Fibroblast of the conjunctiva (primary cell): ENCODE data around the gene ITPKA.
A peak's percentile ranks its signal among the peaks of the same experiment; 100 is the strongest.
"Not testable (repeated sequence)": the region's sequence is repeated elsewhere in the genome, so short reads cannot be mapped to it uniquely, and the experiment has no call there.

Experiments
- DNase-seq: peaks from one replicate; pipeline ENCODE4 v3.0.0-alpha.2; 2010; ENCODE audit warnings: low read depth

ITPKA gene

DNA sequence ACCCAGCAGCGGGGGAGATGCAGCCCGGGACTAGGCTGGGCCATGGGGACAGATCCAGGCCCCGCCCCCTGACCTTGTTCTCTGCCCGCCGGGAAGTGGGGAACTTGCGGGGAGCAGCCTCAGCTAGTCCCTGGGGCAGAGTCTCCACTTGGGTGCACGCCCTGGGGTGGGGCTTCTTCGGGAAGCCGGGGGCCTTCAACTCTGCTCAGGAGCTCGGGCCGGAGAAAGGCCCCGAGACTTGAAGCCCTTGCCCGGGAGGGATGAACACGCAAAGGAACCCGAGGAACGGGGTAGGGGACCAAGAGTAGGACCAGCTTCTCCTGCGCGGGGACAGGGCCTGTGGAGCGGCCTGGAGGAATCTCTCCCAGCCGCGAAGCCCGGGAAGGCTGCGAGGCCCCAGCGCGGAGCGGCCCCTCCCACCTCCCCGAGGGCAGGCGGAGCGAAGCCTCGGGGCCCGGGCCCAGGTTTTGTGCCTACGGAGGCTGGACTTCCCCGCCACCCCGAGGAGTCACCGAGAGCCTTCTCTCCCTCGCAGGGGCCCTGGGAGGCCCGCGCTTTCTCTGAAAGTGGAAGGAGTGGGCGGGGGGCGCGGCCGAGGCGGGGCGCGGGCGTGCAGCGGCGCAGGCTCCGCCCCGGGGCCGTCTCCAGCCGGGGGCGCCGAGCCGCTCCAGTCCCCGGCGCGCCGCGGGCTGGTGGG, at the start of gene ITPKA:
ITPKA (plus strand) TSS at position 670 of the 697 bp plus-strand sequence. CDS start 54 bp downstream, outside the sequence.
- peak; percentile 38 for DNase-seq

- no peak for DNase-seq
Measured at GRCh38 chr15:41445399-41445798, 48.3 kb upstream of the ITPKA start.

DNA sequence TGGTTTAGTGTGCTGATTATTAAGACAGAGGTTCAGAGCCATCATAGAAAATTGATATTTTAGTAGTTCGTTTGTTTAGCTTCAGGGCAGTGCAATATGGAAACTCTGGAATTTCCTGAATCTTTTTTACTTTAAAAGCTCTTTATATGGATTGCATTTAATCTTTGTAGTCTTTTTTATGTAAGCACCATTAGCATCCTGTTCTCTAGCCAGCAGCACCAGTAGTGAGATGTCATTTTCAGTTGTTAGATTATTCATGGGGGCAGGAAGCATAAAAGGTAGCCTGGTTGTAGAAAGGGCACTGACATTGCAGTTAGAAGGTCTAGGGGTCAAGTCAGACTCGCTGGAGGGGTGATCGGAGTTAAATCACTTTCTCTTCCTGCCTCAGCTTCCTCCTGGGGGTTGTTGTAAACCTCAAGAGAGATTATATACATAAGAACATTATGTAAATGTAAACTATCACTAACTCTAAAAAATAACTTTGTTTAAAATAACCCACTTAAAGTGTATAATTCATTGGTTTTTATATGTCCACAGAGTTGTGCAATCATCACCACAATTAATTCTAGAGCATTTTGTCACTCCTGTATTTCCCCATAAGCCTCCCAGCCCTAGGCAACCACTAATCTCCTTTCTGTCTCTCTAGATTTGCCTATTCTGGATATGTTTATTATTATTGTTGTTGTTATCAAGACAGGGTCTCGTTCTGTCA, 31.4 kb upstream of the ITPKA start:
- DNase-seq: no peak

DNA sequence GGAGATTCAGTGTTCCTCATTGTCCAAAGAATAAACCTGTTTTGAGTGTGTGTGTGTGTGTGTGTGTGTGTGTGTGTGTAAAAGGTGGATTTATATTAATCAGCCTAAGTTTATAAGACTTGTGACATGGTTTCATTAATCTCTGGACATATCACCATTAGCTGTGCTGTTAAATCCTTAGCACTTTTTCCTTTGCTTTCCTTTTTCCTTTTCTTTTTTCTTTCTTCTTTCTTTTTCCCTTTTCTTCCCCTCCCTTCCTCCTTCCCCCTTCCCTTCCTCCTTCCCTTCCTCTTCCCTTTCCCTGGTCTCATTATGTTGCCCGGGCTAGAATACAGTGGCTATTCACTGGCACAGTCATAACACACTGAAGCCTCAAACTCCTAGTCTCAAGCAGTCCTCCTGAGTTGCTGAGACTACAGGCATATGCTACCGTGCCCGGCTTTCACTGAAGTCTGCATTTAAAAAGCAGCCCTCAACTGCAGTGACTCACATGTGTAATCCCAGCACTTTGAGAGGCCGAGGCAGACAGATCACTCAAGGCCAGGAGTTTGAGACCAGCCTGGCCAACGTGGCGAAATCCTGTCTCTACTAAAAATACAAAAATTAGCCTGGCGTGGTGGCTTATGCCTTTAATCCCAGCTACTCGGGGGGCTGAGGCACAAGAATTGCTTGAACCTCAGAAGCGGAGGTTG, 28.6 kb upstream of the ITPKA start:
- no peak for DNase-seq

DNA sequence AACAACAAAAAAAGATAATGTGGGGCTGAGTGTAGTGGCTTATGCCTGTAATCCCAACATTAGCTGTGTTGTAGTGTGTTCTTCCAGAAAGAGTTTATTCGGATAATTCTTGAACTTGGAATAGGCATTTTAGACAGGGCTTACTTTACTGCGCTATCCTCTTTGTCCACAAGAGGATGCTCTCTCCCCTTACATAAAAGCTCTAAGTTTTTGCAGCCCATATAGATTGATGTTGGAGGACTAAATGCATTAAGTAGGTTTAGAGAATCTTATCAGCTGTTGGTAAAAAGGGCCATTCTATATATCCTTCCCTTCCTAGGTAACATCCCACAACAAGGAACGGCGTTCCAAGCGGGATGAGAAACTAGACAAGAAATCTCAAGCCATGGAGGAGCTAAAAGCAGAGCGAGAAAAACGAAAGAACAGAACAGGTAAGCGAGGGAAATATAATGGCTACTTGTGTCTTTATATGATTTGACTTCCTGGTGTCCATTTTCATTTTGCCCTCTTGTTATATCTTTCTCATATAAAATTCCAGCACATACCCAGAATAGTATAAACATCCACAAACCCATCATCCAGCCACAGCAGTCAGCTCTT, 27.8 kb upstream of the ITPKA start:
- peak; percentile 65 for DNase-seq

DNA sequence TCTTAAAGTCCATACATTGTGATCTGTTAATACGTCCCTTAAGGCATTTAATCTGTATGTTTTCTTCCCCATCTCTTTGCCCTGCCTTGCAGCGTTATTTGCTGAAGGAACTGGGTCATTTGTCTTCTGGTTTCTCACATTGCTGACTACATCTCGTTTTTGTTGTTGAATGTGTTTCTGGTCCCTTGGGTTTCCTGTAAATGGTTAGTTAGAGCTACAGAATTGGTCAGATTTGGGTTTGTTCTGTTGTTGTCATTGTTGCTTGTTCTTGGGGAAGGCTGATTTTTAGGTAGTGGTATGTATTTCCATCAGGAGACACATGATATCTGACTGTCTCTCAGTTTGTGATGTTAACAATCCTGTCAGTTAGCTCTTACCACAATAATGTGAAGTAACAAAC, 27.0 kb upstream of the ITPKA start:
- DNase-seq: no peak

DNA sequence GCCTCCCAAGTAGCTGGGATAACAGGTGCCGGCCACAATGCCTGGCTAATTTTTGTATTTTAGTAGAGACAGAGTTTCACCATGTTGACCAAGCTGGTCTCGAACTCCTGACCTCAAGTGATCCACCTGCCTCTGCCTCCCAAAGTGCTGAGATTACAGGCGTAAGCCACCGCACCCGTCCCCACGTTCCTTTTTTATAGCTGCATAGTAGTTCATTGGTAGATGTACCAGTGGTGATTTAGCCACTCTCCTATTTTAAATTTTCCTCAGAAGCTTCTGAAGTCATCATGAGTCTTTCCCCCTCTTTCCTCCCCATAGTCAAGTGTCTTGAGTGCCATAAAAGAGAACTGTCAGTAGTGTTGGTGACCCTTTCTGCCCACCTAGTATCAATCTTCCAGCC, 24.0 kb upstream of the ITPKA start:
- DNase-seq: not testable (repeated sequence)

GRCh38 chr15:41473418-41473817, 20.3 kb upstream of the ITPKA start:
- DNase-seq: no peak

DNA sequence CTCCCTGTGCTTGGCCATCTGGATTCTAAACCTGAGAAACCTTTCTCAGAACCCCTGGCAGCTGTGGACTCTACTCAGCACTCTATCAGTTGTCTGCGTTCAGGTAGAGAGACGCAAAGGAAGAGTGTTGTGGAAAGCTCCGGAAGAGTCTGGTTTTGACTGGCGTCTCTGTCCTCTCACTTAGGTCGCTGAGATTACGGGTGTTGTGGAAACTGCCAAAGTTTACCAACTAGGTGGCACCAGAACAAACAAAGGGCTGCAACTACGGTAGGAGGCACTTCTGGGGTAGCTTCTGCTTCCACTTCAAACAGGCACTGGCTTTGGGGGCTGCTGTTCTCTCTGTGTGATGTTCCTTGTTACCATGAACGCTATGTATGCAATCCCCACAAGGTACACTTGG, 19.2 kb upstream of the ITPKA start:
- DNase-seq: no peak

- DNase-seq: no peak
Measured at GRCh38 chr15:41474941-41475340, 18.7 kb upstream of the ITPKA start.

DNA sequence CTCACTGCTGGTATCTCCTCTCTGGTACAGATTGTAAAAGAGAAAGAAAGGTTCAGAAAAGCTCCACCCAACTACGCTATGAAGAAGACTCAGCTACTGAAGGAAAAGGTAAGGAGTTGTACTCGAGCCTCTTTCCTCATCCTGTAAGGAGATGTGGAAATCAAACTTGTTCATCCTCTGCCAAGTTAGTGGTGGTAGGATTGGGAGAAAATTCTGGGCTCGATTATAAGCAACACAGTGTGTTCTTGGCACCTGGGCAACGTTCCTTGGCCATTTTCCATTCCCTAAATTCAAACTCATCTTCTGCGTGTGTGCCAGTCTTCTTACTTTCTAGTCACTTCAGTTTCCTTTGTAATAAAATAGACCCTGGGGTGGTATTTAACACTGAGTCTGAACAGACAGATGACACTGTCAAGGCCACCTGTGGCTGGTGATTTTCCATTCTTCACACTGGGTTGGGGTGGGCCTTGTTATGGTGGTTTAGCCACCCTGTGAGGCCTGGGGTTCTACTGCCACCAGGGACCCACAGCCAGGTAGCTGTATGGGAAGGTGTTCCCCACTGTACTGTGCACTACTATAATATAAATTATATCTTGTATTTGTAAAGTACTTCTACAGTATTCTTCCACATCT, 17.1 kb upstream of the ITPKA start:
- DNase-seq: peak; percentile 14

GRCh38 chr15:41480396-41481140, 13.1 kb upstream of the ITPKA start:
- no peak for DNase-seq

- DNase-seq: no peak
Measured at GRCh38 chr15:41482110-41482877, 11.4 kb upstream of the ITPKA start.

DNA sequence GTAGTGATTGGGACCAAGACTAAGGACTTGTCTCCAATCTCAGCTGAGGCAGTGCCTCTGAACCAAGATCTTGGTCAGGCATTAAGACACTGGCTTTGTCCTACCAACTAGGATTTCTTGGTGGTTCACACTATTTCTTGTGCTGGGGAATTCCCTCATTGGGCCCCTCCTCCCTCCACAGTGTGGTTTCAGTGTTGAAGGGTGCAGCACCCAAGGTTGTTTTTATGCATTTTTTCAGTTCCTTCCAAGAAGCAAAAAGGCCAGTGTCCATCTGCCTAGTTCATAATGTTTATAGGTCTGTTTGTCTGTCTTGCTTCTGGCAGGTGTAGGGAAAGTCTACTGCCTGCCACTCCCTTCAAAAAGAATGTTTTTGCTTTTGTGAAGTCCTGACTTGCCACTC, 10.6 kb upstream of the ITPKA start:
- DNase-seq: no peak

DNA sequence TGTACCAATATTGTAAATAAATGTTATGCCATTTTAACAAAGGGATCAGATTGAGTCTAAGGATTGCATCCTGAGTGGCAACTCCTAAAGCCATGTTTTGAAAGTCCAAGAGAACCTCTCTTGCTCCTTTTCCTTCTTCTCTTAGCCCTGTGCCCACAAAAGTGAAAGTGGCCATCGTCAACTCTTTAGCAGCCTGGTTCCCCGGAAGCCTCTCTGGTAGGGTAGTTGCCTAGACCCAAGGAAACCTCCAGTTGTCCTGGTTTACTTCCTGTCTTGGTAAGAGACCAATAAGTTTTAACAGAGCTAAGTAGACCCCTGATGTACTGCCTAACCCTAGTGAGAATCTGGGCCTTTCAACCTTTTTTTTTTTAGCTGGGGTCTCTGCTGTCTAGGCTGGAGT, 10.2 kb upstream of the ITPKA start:
- DNase-seq: no peak

- no peak for DNase-seq
Measured at GRCh38 chr15:41484937-41485625, 8.6 kb upstream of the ITPKA start.

GRCh38 chr15:41486286-41486685, 7.4 kb upstream of the ITPKA start:
- no peak for DNase-seq

- DNase-seq: no peak
Measured at GRCh38 chr15:41487381-41487780, 6.3 kb upstream of the ITPKA start.

- no peak for DNase-seq
Measured at GRCh38 chr15:41487802-41488201, 5.9 kb upstream of the ITPKA start.

- DNase-seq: no peak
Measured at GRCh38 chr15:41489641-41490040, 4.0 kb upstream of the ITPKA start.
